CD14-positive monocyte (primary cell): ENCODE measurements around the gene DPYD. TPM values are rescaled to one million over a fixed set of nuclear protein-coding genes. Genes with fewer than 3 reads are reported as not detected.

Experiments
- DNase-seq, 3 donors: peaks; one replicate each; pipeline ENCODE4 v3.0.0-alpha.2; 2011 to 2022
- H2AFZ ChIP-seq: 2 replicates; pipeline ENCODE4 v1.6.0; 2012; ENCODE audit warnings: mild to moderate bottlenecking, low read depth, low read length, inconsistent platforms; ENCODE audit not compliant: insufficient read depth, poor library complexity, severe bottlenecking
- H3K27ac ChIP-seq, 2 donors: 1 replicate in 1 of 2; 2 replicates in 1 of 2; pipeline ENCODE4 v1.5.1; 2012 to 2013; ENCODE audit warnings: low read length in 2 of 2, control low read depth in 1 of 2, inconsistent platforms in 1 of 2, low read depth in 1 of 2, mild to moderate bottlenecking in 1 of 2
- H3K27me3 ChIP-seq, 2 donors: one replicate each; pipeline versions ENCODE4 v1.6.0 to v1.6.1; 2011 to 2013; ENCODE audit warnings: low read length in 2 of 2; ENCODE audit not compliant: control insufficient read depth in 2 of 2, insufficient read depth in 2 of 2
- H3K36me3 ChIP-seq, 2 donors: replicated peaks in 1 of 2; 1 replicate in 1 of 2; 2 replicates in 1 of 2; pipeline versions ENCODE4 v1.5.1 to v1.6.1; 2012 to 2013; ENCODE audit warnings: low read length in 2 of 2, control low read depth in 1 of 2, inconsistent platforms in 1 of 2, mild to moderate bottlenecking in 1 of 2; ENCODE audit not compliant: insufficient read depth in 2 of 2, control insufficient read depth in 1 of 2
- H3K4me1 ChIP-seq, 2 donors: 1 replicate in 1 of 2; 2 replicates in 1 of 2; pipeline versions ENCODE4 v1.5.1 to v1.6.1; 2012 to 2013; ENCODE audit warnings: low read length in 2 of 2, control low read depth in 1 of 2, inconsistent platforms in 1 of 2, mild to moderate bottlenecking in 1 of 2, moderate library complexity in 1 of 2; ENCODE audit not compliant: insufficient read depth in 2 of 2, control insufficient read depth in 1 of 2
- H3K4me2 ChIP-seq: replicated peaks from 2 replicates; pipeline ENCODE3; 2012; ENCODE audit warnings: low read length, moderate library complexity, mild to moderate bottlenecking; ENCODE audit not compliant: poor library complexity, severe bottlenecking; ENCODE audit errors: extremely low read depth
- H3K4me3 ChIP-seq, 3 experiments: fragments of 200-600 bp in 1 of 3; sonication (generic) in 1 of 3; replicated peaks in 1 of 3; 1 replicate in 2 of 3; 2 replicates in 1 of 3; pipeline ENCODE4 v1.5.1; 2011 to 2013; ENCODE audit warnings: low read length in 3 of 3, mild to moderate bottlenecking in 3 of 3, control low read depth in 2 of 3, low read depth in 2 of 3, inconsistent platforms in 1 of 3, moderate library complexity in 1 of 3
- H3K79me2 ChIP-seq: 2 replicates; pipeline ENCODE4 v1.6.0; 2012; ENCODE audit warnings: mild to moderate bottlenecking, control low read depth, inconsistent platforms, low read length, moderate library complexity; ENCODE audit not compliant: insufficient read depth
- H3K9ac ChIP-seq: 2 replicates; pipeline ENCODE4 v1.6.0; 2017; ENCODE audit warnings: low read length, mild to moderate bottlenecking; ENCODE audit not compliant: insufficient read depth, poor library complexity, severe bottlenecking
- H3K9me3 ChIP-seq, 2 donors: replicated peaks in 1 of 2; 1 replicate in 1 of 2; 2 replicates in 1 of 2; pipeline versions ENCODE4 v1.5.1 to v1.6.1; 2012 to 2013; ENCODE audit warnings: low read length in 2 of 2, control low read depth in 1 of 2; ENCODE audit not compliant: control insufficient read depth in 1 of 2, insufficient read depth in 1 of 2
- H4K20me1 ChIP-seq: 2 replicates; pipeline ENCODE4 v1.6.0; 2012; ENCODE audit warnings: mild to moderate bottlenecking, low read length, control low read depth, moderate library complexity; ENCODE audit not compliant: insufficient read depth
- H3K27ac Mint-ChIP-seq, 7 donors: one replicate each; pipeline ENCODE4 v1.8.0; 2020; ENCODE audit warnings: mild to moderate bottlenecking in 7 of 7, mixed read lengths in 7 of 7, moderate library complexity in 6 of 7, inconsistent platforms in 2 of 7
- H3K27me3 Mint-ChIP-seq, 3 donors: one replicate each; pipeline ENCODE4 v1.8.0; 2021 to 2022; ENCODE audit warnings: low read depth in 3 of 3, mild to moderate bottlenecking in 3 of 3, mixed read lengths in 3 of 3, moderate library complexity in 3 of 3, inconsistent platforms in 1 of 3
- H3K36me3 Mint-ChIP-seq, 2 donors: one replicate each; pipeline ENCODE4 v1.8.0; 2020; ENCODE audit warnings: mixed read lengths in 2 of 2, inconsistent platforms in 1 of 2, mild to moderate bottlenecking in 1 of 2
- H3K4me1 Mint-ChIP-seq: one replicate; pipeline ENCODE4 v1.8.0; 2020; ENCODE audit warnings: mild to moderate bottlenecking, mixed read lengths
- H3K4me3 Mint-ChIP-seq, 2 donors: one replicate each; pipeline ENCODE4 v1.8.0; 2020; ENCODE audit warnings: mild to moderate bottlenecking in 2 of 2, mixed read lengths in 2 of 2, moderate library complexity in 1 of 2
- H3K9me3 Mint-ChIP-seq, 7 donors: one replicate each; pipeline ENCODE4 v1.8.0; 2020 to 2022; ENCODE audit warnings: mixed read lengths in 7 of 7, mild to moderate bottlenecking in 6 of 7, moderate library complexity in 6 of 7, inconsistent platforms in 2 of 7
- CTCF ChIP-seq: fragments of 200-600 bp; IDR thresholded peaks from one replicate; pipeline ENCODE4 v1.8.0; 2022; ENCODE audit warnings: antibody characterized with exemption, mild to moderate bottlenecking
- WGBS: methylation state at CpG from one replicate; pipeline ENCODE4 v1.1.5; 2013; ENCODE audit warnings: missing lambda C conversion rate; ENCODE audit not compliant: insufficient coverage; 5-methylcytosine and 5-hydroxymethylcytosine counted together
- intact Hi-C, 2 donors: fragments of 100-400 bp; cut with micrococcal nuclease; formaldehyde crosslinking; loops; one replicate each; pipeline versions ENCODE4 v1.15.0 to v1.15.1; 2023
- polyA plus RNA-seq, 3 donors: library from polyadenylated mRNA; depleted of rRNA in 1 of 3; unstranded in 2 of 3; stranded (reverse) in 1 of 3; fragments of 300-500 nt in 2 of 3; fragments of >200 nt in 1 of 3; fragmentation: Illumina TruSeq in 2 of 3; gene quantifications; 1 replicate in 2 of 3; 2 replicates in 1 of 3; pipeline ENCODE4 v1.2.3, GENCODE V29; 2012 to 2021

Gene DPYD
- polyA plus RNA-seq, 3 donors = 87.6 to 171 (median 144) TPM

DNA sequence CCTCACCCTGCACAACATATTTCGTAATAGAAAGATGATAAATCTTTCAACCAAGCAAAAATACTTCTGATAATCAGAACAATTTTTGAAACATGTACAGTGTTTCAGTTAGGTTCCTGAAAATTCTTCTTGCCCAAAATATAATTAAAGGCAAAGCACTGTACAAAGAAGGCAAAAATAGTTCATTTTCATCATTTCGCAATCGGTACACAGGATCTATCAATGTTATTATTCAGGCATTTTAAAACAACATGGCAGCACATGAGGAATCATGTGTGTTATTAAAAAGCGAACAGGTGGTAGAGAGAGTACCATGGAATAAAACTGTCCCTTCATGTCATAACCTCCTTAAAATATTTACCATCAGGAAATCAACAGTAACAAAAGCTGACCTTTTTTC, 356.9 kb downstream of the DPYD start:
- Mint-ChIP-seq H3K9me3 (no peaks in the 10 kb centered on the region), H3K4me3 (no peak overlapping the region), H3K36me3 (peaks cover 58 to 74% of the 10 kb centered on the region in 2 donors), H3K27me3 (no peaks in the 10 kb centered on the region), H3K4me1 (no peaks in the 10 kb centered on the region), H3K27ac (peak overlapping the region in 1 of 7 donors; percentile 11)
- H3K27me3 ChIP-seq = no peaks in the 10 kb centered on the region
- H3K36me3 ChIP-seq = peaks cover 33 to 91% of the 10 kb centered on the region in 2 donors
- H2AFZ ChIP-seq = no peak overlapping the region
- H3K9me3 ChIP-seq = no peaks in the 10 kb centered on the region
- no peak for DNase-seq
- no peaks in the 10 kb centered on the region for H3K79me2 ChIP-seq
- peaks cover 87% of the 10 kb centered on the region for H4K20me1 ChIP-seq
- no peak overlapping the region for H3K9ac ChIP-seq
- intact Hi-C loops = no loop called here
- no peak overlapping the region for H3K27ac ChIP-seq
- no peaks in the 10 kb centered on the region for H3K4me1 ChIP-seq
- TF ChIP-seq CTCF = no peak
- no CpG with 5 or more reads among the region's 4 CpGs for WGBS
- no peak overlapping the region for H3K4me3 ChIP-seq
- H3K4me2 ChIP-seq = no peak overlapping the region

- Histone ChIP-seq H3K4me1 (no peaks in the 10 kb centered on the region), H3K79me2 (no peaks in the 10 kb centered on the region), H3K4me3 (no peak overlapping the region), H4K20me1 (peaks cover 84% of the 10 kb centered on the region), H2AFZ (no peak overlapping the region), H3K27ac (no peak overlapping the region), H3K9ac (no peak overlapping the region), H3K9me3 (peaks cover 0 to 3% of the 10 kb centered on the region in 2 donors), H3K27me3 (no peaks in the 10 kb centered on the region), H3K4me2 (no peak overlapping the region), H3K36me3 (peaks cover 34 to 95% of the 10 kb centered on the region in 2 donors)
- TF ChIP-seq CTCF = no peak
- Mint-ChIP-seq H3K36me3 (peaks cover 64 to 80% of the 10 kb centered on the region in 2 donors), H3K4me1 (no peaks in the 10 kb centered on the region), H3K27me3 (no peaks in the 10 kb centered on the region), H3K9me3 (peaks cover 0 to 3% (median 0%) of the 10 kb centered on the region in 7 donors), H3K27ac (no peak overlapping the region), H3K4me3 (no peak overlapping the region)
- no peak for DNase-seq
- intact Hi-C loops = no loop called here
These were observed 358.8 kb downstream of the DPYD start for GRCh38 chr1:97562081-97562480.
